ENCODE measurements around the gene DDX54. TPM values are rescaled to one million over a fixed set of nuclear protein-coding genes. Genes with fewer than 3 reads are reported as not detected.

Gene DDX54
- total RNA-seq, 1 donor from 2014 or later: 54.9 TPM

GRCh38 chr12:113191227-113191626, 5.9 kb upstream of the DDX54 start:
- no peak overlapping the region for H3K27ac ChIP-seq
- H3K4me1 ChIP-seq: peaks cover 15% of the 10 kb centered on the region
- H3K9me3 ChIP-seq: no peaks in the 10 kb centered on the region
- no peak for ATAC-seq
- H3K4me3 ChIP-seq: no peak overlapping the region
- no peaks in the 10 kb centered on the region for H3K27me3 ChIP-seq (ENCODE audit: low read depth)
- no peak for DNase-seq
- intact Hi-C loops (cut with DNase I): no loop called here
- H3K36me3 ChIP-seq: peaks cover 21% of the 10 kb centered on the region
- TF ChIP-seq CTCF (IDR thresholded peaks at IDR 0.05): no peak

- no peak overlapping the region for H3K4me3 ChIP-seq
- no peaks in the 10 kb centered on the region for H3K9me3 ChIP-seq
- H3K36me3 ChIP-seq: peaks cover 21% of the 10 kb centered on the region
- no peaks in the 10 kb centered on the region for H3K27me3 ChIP-seq (ENCODE audit: low read depth)
- TF ChIP-seq CTCF (IDR thresholded peaks at IDR 0.05): no peak
- intact Hi-C loops (cut with DNase I): no loop called here
- no peak for DNase-seq
- H3K4me1 ChIP-seq: peaks cover 17% of the 10 kb centered on the region
- no peak for ATAC-seq
- no peak overlapping the region for H3K27ac ChIP-seq
Observed at GRCh38 chr12:113190761-113191160, 5.5 kb upstream of the DDX54 start.

- intact Hi-C loops (cut with DNase I): no loop called here
- ATAC-seq (peak; percentile 1), DNase-seq (no peak)
- Histone ChIP-seq H3K9me3 (no peaks in the 10 kb centered on the region), H3K4me3 (no peak overlapping the region), H3K36me3 (peaks cover 21% of the 10 kb centered on the region), H3K27ac (no peak overlapping the region), H3K27me3 (ENCODE audit: low read depth) (no peaks in the 10 kb centered on the region), H3K4me1 (peaks cover 17% of the 10 kb centered on the region)
- no peak for TF ChIP-seq CTCF (IDR thresholded peaks at IDR 0.05)
Observed at GRCh38 chr12:113189361-113189760, 4.1 kb upstream of the DDX54 start.

GRCh38 chr12:113186666-113187325, 1.5 kb upstream of the DDX54 start:
- H3K27ac ChIP-seq: no peak overlapping the region
- no peak for TF ChIP-seq CTCF (IDR thresholded peaks at IDR 0.05)
- H3K27me3 ChIP-seq (ENCODE audit: low read depth): no peaks in the 10 kb centered on the region
- no peaks in the 10 kb centered on the region for H3K9me3 ChIP-seq
- intact Hi-C loops (cut with DNase I): no loop called here
- DNase-seq (no peak), ATAC-seq (no peak)
- H3K4me1 ChIP-seq: peaks cover 28% of the 10 kb centered on the region
- H3K4me3 ChIP-seq: peak overlapping the region; percentile 99
- peaks cover 19% of the 10 kb centered on the region for H3K36me3 ChIP-seq

- H3K4me3 ChIP-seq: peak overlapping the region; percentile 99
- peaks cover 28% of the 10 kb centered on the region for H3K4me1 ChIP-seq
- no peak for DNase-seq
- intact Hi-C loops (cut with DNase I): no loop called here
- no peaks in the 10 kb centered on the region for H3K9me3 ChIP-seq
- H3K27me3 ChIP-seq (ENCODE audit: low read depth): no peaks in the 10 kb centered on the region
- ATAC-seq: no peak
- peaks cover 11% of the 10 kb centered on the region for H3K36me3 ChIP-seq
- TF ChIP-seq CTCF (IDR thresholded peaks at IDR 0.05): no peak
- H3K27ac ChIP-seq: peak overlapping the region; percentile 98
Observed at GRCh38 chr12:113186033-113186365, 721 bp upstream of the DDX54 start.

GRCh38 chr12:113184900-113185179, 438 bp downstream of the DDX54 start:
- no peak for TF ChIP-seq CTCF (IDR thresholded peaks at IDR 0.05)
- Histone ChIP-seq H3K4me1 (peaks cover 28% of the 10 kb centered on the region), H3K27ac (peak overlapping the region; percentile 98), H3K27me3 (ENCODE audit: low read depth) (no peaks in the 10 kb centered on the region), H3K4me3 (peak overlapping the region; percentile 99), H3K9me3 (no peaks in the 10 kb centered on the region), H3K36me3 (peaks cover 18% of the 10 kb centered on the region)
- ATAC-seq (peak; percentile 92 to 96), DNase-seq (peak; percentile 92)
- intact Hi-C loops (cut with DNase I): no loop called here

Data from lower lobe of right lung (tissue), 2 donors.